ENCODE data around the gene NEK3. TPM values are rescaled to one million over a fixed set of nuclear protein-coding genes. Genes with fewer than 3 reads are reported as not detected.
A peak's percentile ranks its signal among the peaks of the same experiment; 100 is the strongest.

The NEK3 gene
- total and polyA plus RNA-seq, 12 donors: 4.5 to 37.9 (median 6.1) TPM

GRCh38 chr13:52130641-52131040 lies 28.8 kb downstream of the NEK3 start:
- Histone ChIP-seq H3K4me1 (peaks cover 0 to 22% (median 13%) of the 10 kb centered on the region in 9 donors), H3K27ac (no peak overlapping the region), H3K27me3 (no peaks in the 10 kb centered on the region), H3K9me3 (peaks cover 0 to 4% (median 0%) of the 10 kb centered on the region in 11 donors), H3K4me3 (no peak overlapping the region), H3K36me3 (peaks cover 0 to 52% (median 46%) of the 10 kb centered on the region in 9 donors)
- no peak for ATAC-seq
- no peak for DNase-seq
- intact Hi-C loops (cut with DNase I): no loop called here
- no peak for TF ChIP-seq CTCF (IDR thresholded peaks at IDR 0.05)

GRCh38 chr13:52128714-52129700 lies 30.4 kb downstream of the NEK3 start, which contains the start of gene NEK5:
TSS of gene NEK5 (minus strand) at chr13:52129073. CDS start at chr13:52127482, 1,591 bp downstream.
- peak within 1 kb of the TSS; percentile 59 to 78 (median 74) for H3K4me3 ChIP-seq
- peaks cover 0 to 4% (median 0%) of the 10 kb centered on the region in 11 donors for H3K9me3 ChIP-seq
- H3K27me3 ChIP-seq: no peaks in the 10 kb centered on the region
- peak within 1 kb of the TSS in 4 of 10 donors; percentile 1 to 53 (median 28) for H3K27ac ChIP-seq
- intact Hi-C loops (cut with DNase I): loop anchor here (2.0 to 10.0 kb wide), 14 partner anchors 54 to 314 kb away; partner anchors contain the start of gene TMEM272 (in 4 of the 10)
- 10 to 12% methylated on average over 71 of the region's 71 CpGs for WGBS, 2 donors
- DNase-seq (peak; percentile 49 to 70), ATAC-seq (peak; percentile 84 to 95 (median 90))
- H3K4me1 ChIP-seq: peaks cover 0 to 22% (median 13%) of the 10 kb centered on the region in 9 donors
- H3K36me3 ChIP-seq: peaks cover 0 to 35% (median 29%) of the 10 kb centered on the region in 9 donors
- TF ChIP-seq CTCF (IDR thresholded peaks at IDR 0.05): peak; percentile 52 to 89 (median 80)

GRCh38 chr13:52127783-52128702 lies 31.4 kb downstream of the NEK3 start:
- peak; percentile 16 to 66 for DNase-seq
- intact Hi-C loops (cut with DNase I): loop anchor here (1.0 to 10.0 kb wide), 17 partner anchors 53 to 313 kb away; partner anchors contain the start of gene TMEM272 (in 4 of the 10)
- Histone ChIP-seq H3K27me3 (no peaks in the 10 kb centered on the region), H3K4me1 (peaks cover 0 to 22% (median 13%) of the 10 kb centered on the region in 9 donors), H3K27ac (peak overlapping the region in 4 of 10 donors; percentile 1 to 53 (median 28)), H3K9me3 (peaks cover 0 to 4% (median 0%) of the 10 kb centered on the region in 11 donors), H3K36me3 (peaks cover 0 to 27% (median 22%) of the 10 kb centered on the region in 9 donors), H3K4me3 (peak overlapping the region; percentile 59 to 78 (median 74))
- ATAC-seq: peak; percentile 76 to 93 (median 87)
- 1% methylated on average over 33 of the region's 33 CpGs for WGBS, 2 donors
- peak; percentile 75 to 89 (median 84) for TF ChIP-seq CTCF (IDR thresholded peaks at IDR 0.05)
